PC-3 (cell line): ENCODE results near the gene TMPRSS13. TPM values are rescaled to one million over a fixed set of nuclear protein-coding genes. Genes with fewer than 3 reads are reported as not detected.

Source experiments
- ATAC-seq: fragments of 200-7000 bp; cut with Tn5 transposase; 2 replicates; pipeline ENCODE4 v1.9.1; 2020; ENCODE audit warnings: mild to moderate bottlenecking, moderate library complexity
- BruUV-seq: library from RNA; stranded (reverse); fragments of 400-500 nt; replicated peaks from 2 replicates; lab custom pipeline; 2021; lab: Mats Ljungman, UMichigan
- CTCF ChIA-PET: fragments of 300-600 bp; sonication (Branson Sonifier 250); formaldehyde crosslinking; loops from one replicate; lab custom pipeline; 2022; ENCODE audit warnings: antibody characterized with exemption; lab: Charles Lee
- POLR2A ChIA-PET: fragments of 300-600 bp; sonication (Branson Sonifier 250); formaldehyde crosslinking; loops from one replicate; lab custom pipeline; 2022; ENCODE audit warnings: antibody characterized with exemption; ENCODE audit not compliant: unreplicated experiment; lab: Charles Lee
- DNase-seq: peaks from one replicate; pipeline ENCODE4 v3.0.0-alpha.2; 2015
- H2AFZ ChIP-seq: fragments of 300-600 bp; sonication (generic); 2 replicates; pipeline ENCODE4 v1.6.0; 2016; ENCODE audit warnings: antibody characterized with exemption, low read length
- H3F3A ChIP-seq: fragments of 300-600 bp; sonication (generic); one replicate; pipeline ENCODE4 v1.6.0; 2017; ENCODE audit warnings: antibody characterized with exemption, low read length, control low read depth, mild to moderate bottlenecking; ENCODE audit not compliant: unreplicated experiment
- H3K27ac ChIP-seq: fragments of 300-600 bp; sonication (generic); 2 replicates; pipeline ENCODE4 v1.5.1; 2016; ENCODE audit warnings: mild to moderate bottlenecking, low read length
- H3K27me3 ChIP-seq: fragments of 300-600 bp; sonication (generic); 2 replicates; pipeline ENCODE4 v1.6.1; 2016; ENCODE audit warnings: low read length, mixed read lengths
- H3K36me3 ChIP-seq: fragments of 300-600 bp; sonication (generic); 2 replicates; pipeline ENCODE4 v1.6.1; 2016; ENCODE audit warnings: low read depth, mixed run types, low read length, mixed read lengths
- H3K4me1 ChIP-seq: fragments of 300-600 bp; sonication (generic); 2 replicates; pipeline ENCODE4 v1.5.1; 2016; ENCODE audit warnings: low read length; ENCODE audit not compliant: insufficient read depth
- H3K4me2 ChIP-seq: fragments of 300-600 bp; sonication (generic); 2 replicates; pipeline ENCODE4 v1.6.0; 2016; ENCODE audit warnings: low read length
- H3K4me3 ChIP-seq: fragments of 300-600 bp; sonication (generic); 2 replicates; pipeline ENCODE4 v1.5.1; 2016; ENCODE audit warnings: mild to moderate bottlenecking, low read length, mixed read lengths
- H3K79me2 ChIP-seq: fragments of 300-600 bp; sonication (generic); 2 replicates; pipeline ENCODE4 v1.6.1; 2017; ENCODE audit warnings: low read length, mixed read lengths
- H3K9ac ChIP-seq: fragments of 300-600 bp; sonication (generic); 2 replicates; pipeline ENCODE4 v1.6.0; 2016; ENCODE audit warnings: mild to moderate bottlenecking, low read length
- H3K9me2 ChIP-seq: fragments of 300-600 bp; sonication (generic); replicated peaks from 2 replicates; pipeline ENCODE4 v1.6.1; 2016; ENCODE audit warnings: mixed run types, low read length, mixed read lengths
- H3K9me3 ChIP-seq: fragments of 300-600 bp; sonication (generic); 2 replicates; pipeline ENCODE4 v1.6.1; 2016; ENCODE audit warnings: low read length, mixed read lengths
- H4K20me1 ChIP-seq: fragments of 300-600 bp; sonication (generic); 2 replicates; pipeline ENCODE4 v1.6.1; 2016; ENCODE audit warnings: low read length, mixed read lengths
- EZH2 ChIP-seq: fragments of 300-600 bp; sonication (generic); IDR thresholded peaks from one replicate; pipeline ENCODE4 v1.6.1; 2017; ENCODE audit warnings: antibody characterized with exemption, mild to moderate bottlenecking, low read length; ENCODE audit not compliant: unreplicated experiment
- EZH2phosphoT487 ChIP-seq: fragments of 300-600 bp; sonication (generic); IDR thresholded peaks from 2 replicates; pipeline ENCODE4 v1.6.1; 2018; ENCODE audit warnings: mild to moderate bottlenecking, antibody characterized with exemption, low read length, borderline replicate concordance
- intact Hi-C: fragments of 100-400 bp; cut with micrococcal nuclease; formaldehyde crosslinking; loops from 2 replicates; pipeline ENCODE4 v1.9.0; 2023
- total RNA-seq: library from RNA; depleted of rRNA; stranded (reverse); fragments of >200 nt; gene quantifications from 2 replicates; pipeline ENCODE4 v1.2.3, GENCODE V29; 2014
- TF ChIP-seq, protein P1 (sequence below): fragments of 300-600 bp; sonication (generic); conservative IDR thresholded peaks from 2 replicates; pipeline ENCODE4 v1.5.1; 2017; ENCODE audit warnings: antibody characterized with exemption, low read depth, mild to moderate bottlenecking, low read length

Gene TMPRSS13
- total RNA-seq, 1 experiment from 2014 or later, result 2.9 TPM

DNA sequence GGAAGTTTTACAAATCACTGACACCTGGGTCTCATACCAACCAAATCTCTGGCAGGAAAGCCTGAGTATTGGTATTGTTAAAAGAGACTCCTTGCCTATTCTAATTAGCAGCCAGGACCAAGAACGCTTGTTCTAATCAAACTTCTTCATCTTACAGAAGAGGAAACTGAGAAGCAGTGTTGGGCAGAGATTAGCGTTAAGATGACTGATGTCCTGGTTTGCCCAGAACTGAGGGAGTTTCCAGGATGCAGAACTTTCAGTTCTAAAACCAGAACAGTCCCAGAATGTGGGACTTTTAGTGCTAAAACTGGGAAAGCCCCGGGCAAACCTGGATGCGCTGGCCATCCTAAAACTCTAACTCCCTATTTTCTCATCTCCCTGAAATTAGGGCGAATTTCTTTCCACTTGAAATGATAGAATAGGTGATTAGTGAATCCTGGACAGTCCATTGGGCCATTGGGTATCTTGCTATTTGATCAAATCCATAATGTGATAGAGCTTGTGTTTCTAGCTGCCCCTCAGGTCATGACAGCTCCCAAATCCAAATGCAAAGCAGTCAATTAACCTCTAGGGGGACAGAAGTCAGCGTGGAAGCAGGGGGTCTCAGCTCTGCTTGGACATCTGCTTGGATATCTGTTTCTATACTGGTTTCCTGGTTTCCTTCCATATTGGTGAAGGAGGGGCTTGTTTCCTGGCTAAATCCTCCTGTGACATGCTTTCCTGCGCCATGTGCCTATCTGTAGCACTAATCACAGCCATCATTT is 16.0 kb upstream of the TMPRSS13 start:
- BruUV-seq, result no TSS peak
- Histone ChIP-seq H3K27me3 (peaks cover 19% of the 10 kb centered on the region), H3K36me3 (no peaks in the 10 kb centered on the region), H4K20me1 (no peaks in the 10 kb centered on the region), H3K9me3 (peaks cover 19% of the 10 kb centered on the region), H3K27ac (no peak overlapping the region), H3K4me1 (0 out of 2 replicates have a peak, but pooled peaks cover 4% of the 10 kb centered on the region), H3F3A (no peaks in the 10 kb centered on the region), H3K4me3 (no peak overlapping the region), H3K9me2 (no peaks in the 10 kb centered on the region), H3K4me2 (no peak overlapping the region), H3K79me2 (no peaks in the 10 kb centered on the region), H3K9ac (no peak overlapping the region), H2AFZ (no peak overlapping the region)
- CTCF ChIA-PET, result interaction anchor here (1.0 kb wide), 1 partner anchor 108 kb away, joined by 4 read pairs; no protein-coding TSS in a partner anchor
- POLR2A ChIA-PET, result no interaction called here
- DNase-seq (no peak), ATAC-seq (no peak)
- TF ChIP-seq, protein P1, sequence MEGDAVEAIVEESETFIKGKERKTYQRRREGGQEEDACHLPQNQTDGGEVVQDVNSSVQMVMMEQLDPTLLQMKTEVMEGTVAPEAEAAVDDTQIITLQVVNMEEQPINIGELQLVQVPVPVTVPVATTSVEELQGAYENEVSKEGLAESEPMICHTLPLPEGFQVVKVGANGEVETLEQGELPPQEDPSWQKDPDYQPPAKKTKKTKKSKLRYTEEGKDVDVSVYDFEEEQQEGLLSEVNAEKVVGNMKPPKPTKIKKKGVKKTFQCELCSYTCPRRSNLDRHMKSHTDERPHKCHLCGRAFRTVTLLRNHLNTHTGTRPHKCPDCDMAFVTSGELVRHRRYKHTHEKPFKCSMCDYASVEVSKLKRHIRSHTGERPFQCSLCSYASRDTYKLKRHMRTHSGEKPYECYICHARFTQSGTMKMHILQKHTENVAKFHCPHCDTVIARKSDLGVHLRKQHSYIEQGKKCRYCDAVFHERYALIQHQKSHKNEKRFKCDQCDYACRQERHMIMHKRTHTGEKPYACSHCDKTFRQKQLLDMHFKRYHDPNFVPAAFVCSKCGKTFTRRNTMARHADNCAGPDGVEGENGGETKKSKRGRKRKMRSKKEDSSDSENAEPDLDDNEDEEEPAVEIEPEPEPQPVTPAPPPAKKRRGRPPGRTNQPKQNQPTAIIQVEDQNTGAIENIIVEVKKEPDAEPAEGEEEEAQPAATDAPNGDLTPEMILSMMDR, result peak; percentile 28; the same call in 1 of the 2 replicates
- TF ChIP-seq EZH2phosphoT487 (no peak), EZH2 (no peak)
- intact Hi-C loops, result loop anchor here (5.0 kb wide), 1 partner anchor 518 kb away; no protein-coding TSS in a partner anchor

DNA sequence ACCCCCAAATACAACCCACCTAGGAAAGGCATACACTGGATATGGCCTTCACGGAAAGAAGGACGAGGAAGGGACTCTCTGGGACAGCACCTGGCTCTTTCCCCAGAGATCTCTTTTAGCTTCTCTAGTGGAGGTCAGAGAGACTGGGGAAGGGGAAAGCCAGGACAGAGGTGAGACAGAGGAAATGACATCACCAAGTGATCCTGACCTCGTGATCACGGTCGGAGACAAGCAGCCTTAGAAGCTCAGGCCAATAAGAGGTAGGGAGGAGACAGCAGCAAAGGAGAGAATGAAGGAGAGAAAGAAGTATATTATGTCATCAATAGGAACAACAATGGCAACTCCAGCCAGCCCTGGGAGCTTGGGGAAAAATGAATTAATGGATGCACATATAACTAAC is 15.4 kb upstream of the TMPRSS13 start:
- no peak overlapping the region for H3K27ac ChIP-seq
- ATAC-seq (no peak), DNase-seq (no peak)
- H3K27me3 ChIP-seq, result peaks cover 19% of the 10 kb centered on the region
- no peaks in the 10 kb centered on the region for H3K36me3 ChIP-seq
- no peak overlapping the region for H2AFZ ChIP-seq
- H3K4me1 ChIP-seq, result 0 out of 2 replicates have a peak, but pooled peaks cover 4% of the 10 kb centered on the region
- no peak overlapping the region for H3K4me2 ChIP-seq
- CTCF ChIA-PET, result no interaction called here
- H3K9ac ChIP-seq, result no peak overlapping the region
- H3K4me3 ChIP-seq, result no peak overlapping the region
- no peak for TF ChIP-seq EZH2
- TF ChIP-seq, protein P1, result no peak
- no peak for TF ChIP-seq EZH2phosphoT487
- peaks cover 19% of the 10 kb centered on the region for H3K9me3 ChIP-seq
- no TSS peak for BruUV-seq
- no peaks in the 10 kb centered on the region for H3K79me2 ChIP-seq
- no peaks in the 10 kb centered on the region for H3F3A ChIP-seq
- no peaks in the 10 kb centered on the region for H4K20me1 ChIP-seq
- H3K9me2 ChIP-seq, result no peaks in the 10 kb centered on the region
- POLR2A ChIA-PET, result no interaction called here
- intact Hi-C loops, result no loop called here
